ENCODE measurements around the gene SUCLA2. TPM values are rescaled to one million over a fixed set of nuclear protein-coding genes. Genes with fewer than 3 reads are reported as not detected.
"Not testable (repeated sequence)": the region's sequence is repeated elsewhere in the genome, so short reads cannot be mapped to it uniquely, and the experiment has no call there.

Gene SUCLA2
- total RNA-seq, 1 experiment from 2014 or later = 53.9 TPM

GRCh38 chr13:48004201-48004600 is 3.1 kb upstream of the SUCLA2 start:
- Histone ChIP-seq H4K91ac (ENCODE audit: insufficient read length, low read depth, low read length) (no peak overlapping the region), H3K27me3 (ENCODE audit: insufficient read depth, low read length) (no peaks in the 10 kb centered on the region), H3K27ac (ENCODE audit: insufficient read length, low read depth, low read length) (peak overlapping the region; percentile 21), H2BK12ac (ENCODE audit: insufficient read length, low read depth, low read length) (no peak overlapping the region), H2AFZ (ENCODE audit: low read length) (no peak overlapping the region), H2BK20ac (ENCODE audit: low read depth, low read length, poor library complexity, severe bottlenecking) (no peak overlapping the region), H3K23me2 (ENCODE audit: insufficient read length, low read depth, low read length, poor library complexity, severe bottlenecking) (peaks cover 4% of the 10 kb centered on the region), H3K4me1 (ENCODE audit: insufficient read depth, low read length) (peaks cover 4% of the 10 kb centered on the region; the same call in 1 of the 2 replicates), H3T11ph (ENCODE audit: low read length) (no peak overlapping the region), H3K18ac (ENCODE audit: insufficient read length, low read depth, low read length) (no peak overlapping the region), H3K79me1 (ENCODE audit: insufficient read depth, low read depth, low read length, poor library complexity, severe bottlenecking) (no peaks in the 10 kb centered on the region), H3K9ac (ENCODE audit: extremely low read depth, insufficient read length, low read length) (no peak overlapping the region), H2BK120ac (ENCODE audit: low read depth, low read length, poor library complexity, severe bottlenecking) (no peak overlapping the region), H3K23ac (ENCODE audit: insufficient read length, low read depth, low read length) (no peak overlapping the region), H4K5ac (ENCODE audit: insufficient read length, low read depth, low read length) (no peak overlapping the region), H2AK5ac (ENCODE audit: insufficient read length, low read length) (no peak overlapping the region), H4K20me1 (ENCODE audit: control insufficient read depth, insufficient read depth, insufficient read length) (no peaks in the 10 kb centered on the region), H2BK15ac (ENCODE audit: low read depth, low read length) (no peak overlapping the region), H3K79me2 (ENCODE audit: insufficient read depth, low read length) (peaks cover 10% of the 10 kb centered on the region; the same call in 1 of the 2 replicates), H3K9me3 (ENCODE audit: control insufficient read depth, low read depth, low read length) (no peaks in the 10 kb centered on the region), H3K4ac (ENCODE audit: low read depth, low read length) (no peak overlapping the region), H3K4me2 (ENCODE audit: insufficient read depth, insufficient read length, low read length) (no peak overlapping the region), H4K8ac (replicated peaks; ENCODE audit: insufficient read length, low read depth, low read length) (no peak overlapping the region), H2BK5ac (ENCODE audit: insufficient read length, low read length) (no peak overlapping the region), H3K14ac (ENCODE audit: insufficient read depth, low read length) (no peak overlapping the region), H3K56ac (ENCODE audit: insufficient read length, low read depth, low read length) (no peak overlapping the region)
- Mint-ChIP-seq H3K9me3 (no peaks in the 10 kb centered on the region), H3K4me1 (peaks cover 31 to 34% of the 10 kb centered on the region in 2 experiments), H3K4me3 (no peak overlapping the region; a peak in 1 of 5 replicates), H3K27me3 (ENCODE audit: low read depth) (no peaks in the 10 kb centered on the region), H3K36me3 (ENCODE audit: insufficient read depth in 1 of 3, low read depth in 3 of 3) (peaks cover 0 to 1% (median under 1%) of the 10 kb centered on the region in 3 experiments; a peak in 2 of 7 replicates), H3K27ac (peak overlapping the region; percentile 41 to 93 (median 72))
- no CpG with 5 or more reads among the region's 2 CpGs for WGBS (ENCODE audit: extremely low coverage, insufficient read length, low lambda C conversion rate)
- DNase-seq = peak; percentile 34
- no peak for TF ChIP-seq CTCF (conservative IDR thresholded peaks at IDR 0.05)

GRCh38 chr13:48001999-48002398 is 926 bp upstream of the SUCLA2 start:
- H2BK12ac ChIP-seq (ENCODE audit: insufficient read length, low read depth, low read length); H3K18ac ChIP-seq (ENCODE audit: insufficient read length, low read depth, low read length); H3K23me2 ChIP-seq (ENCODE audit: insufficient read length, low read depth, low read length, poor library complexity, severe bottlenecking); H3K14ac ChIP-seq (ENCODE audit: insufficient read depth, low read length); H3T11ph ChIP-seq (ENCODE audit: low read length); H3K36me3 Mint-ChIP-seq (ENCODE audit: insufficient read depth in 1 of 3, low read depth in 3 of 3); H3K79me1 ChIP-seq (ENCODE audit: insufficient read depth, low read depth, low read length, poor library complexity, severe bottlenecking); H3K9me3 Mint-ChIP-seq; H2BK120ac ChIP-seq (ENCODE audit: low read depth, low read length, poor library complexity, severe bottlenecking); H4K91ac ChIP-seq (ENCODE audit: insufficient read length, low read depth, low read length); H3K23ac ChIP-seq (ENCODE audit: insufficient read length, low read depth, low read length); H3K27ac ChIP-seq (ENCODE audit: insufficient read length, low read depth, low read length); H2BK15ac ChIP-seq (ENCODE audit: low read depth, low read length); H3K27me3 ChIP-seq (ENCODE audit: insufficient read depth, low read length); H2AFZ ChIP-seq (ENCODE audit: low read length); H4K5ac ChIP-seq (ENCODE audit: insufficient read length, low read depth, low read length); H3K9me3 ChIP-seq (ENCODE audit: control insufficient read depth, low read depth, low read length); H2BK5ac ChIP-seq (ENCODE audit: insufficient read length, low read length); H3K56ac ChIP-seq (ENCODE audit: insufficient read length, low read depth, low read length); H3K9ac ChIP-seq (ENCODE audit: extremely low read depth, insufficient read length, low read length); H4K8ac ChIP-seq (replicated peaks; ENCODE audit: insufficient read length, low read depth, low read length); H4K20me1 ChIP-seq (ENCODE audit: control insufficient read depth, insufficient read depth, insufficient read length); H3K4me1 ChIP-seq (ENCODE audit: insufficient read depth, low read length); H3K4ac ChIP-seq (ENCODE audit: low read depth, low read length); H2BK20ac ChIP-seq (ENCODE audit: low read depth, low read length, poor library complexity, severe bottlenecking); H2AK5ac ChIP-seq (ENCODE audit: insufficient read length, low read length); H3K27me3 Mint-ChIP-seq (ENCODE audit: low read depth): not testable (repeated sequence)
- peaks cover 22% of the 10 kb centered on the region; the same call in 1 of the 2 replicates for H3K79me2 ChIP-seq (ENCODE audit: insufficient read depth, low read length)
- peak; percentile 84 for DNase-seq
- Mint-ChIP-seq H3K4me1 (peaks cover 33% of the 10 kb centered on the region in 2 experiments), H3K4me3 (peak overlapping the region; percentile 94 to 98), H3K27ac (peak overlapping the region in 2 of 3 experiments; percentile 97 to 98; a peak in 4 of 7 replicates)
- no CpG with 5 or more reads among the region's 5 CpGs for WGBS (ENCODE audit: extremely low coverage, insufficient read length, low lambda C conversion rate)
- peak overlapping the region; percentile 80 for H3K4me2 ChIP-seq (ENCODE audit: insufficient read depth, insufficient read length, low read length)

Measured in H9 (cell line).